Spleen (tissue), 11 donors: ENCODE results near the gene ZNF605. TPM values are rescaled to one million over a fixed set of nuclear protein-coding genes. Genes with fewer than 3 reads are reported as not detected.

Experiments used
- DNase-seq: peaks from one replicate; pipeline ENCODE4 v3.0.0-alpha.2; 2020
- H3K27ac ChIP-seq, 8 donors: fragments of 200-600 bp; sonication (generic) in 7 of 8; 1 replicate in 4 of 8; 2 replicates in 4 of 8; pipeline versions ENCODE4 v1.5.0 to v1.8.0; 2016 to 2021; ENCODE audit warnings: inconsistent platforms in 4 of 8, mild to moderate bottlenecking in 4 of 8, moderate library complexity in 1 of 8
- H3K27me3 ChIP-seq, 7 donors: fragments of 200-600 bp; sonication (generic) in 6 of 7; replicated peaks in 1 of 7; 1 replicate in 4 of 7; 2 replicates in 3 of 7; pipeline versions ENCODE4 v1.5.0 to v1.8.0; 2016 to 2021; ENCODE audit warnings: inconsistent platforms in 3 of 7, mild to moderate bottlenecking in 1 of 7
- H3K36me3 ChIP-seq, 6 donors: fragments of 200-600 bp; sonication (generic) in 5 of 6; 1 replicate in 4 of 6; 2 replicates in 2 of 6; pipeline versions ENCODE4 v1.5.0 to v1.8.0; 2016 to 2021; ENCODE audit warnings: inconsistent platforms in 2 of 6
- H3K4me1 ChIP-seq, 6 donors: fragments of 200-600 bp; sonication (generic) in 5 of 6; 1 replicate in 3 of 6; 2 replicates in 3 of 6; pipeline versions ENCODE4 v1.5.0 to v1.8.0; 2016 to 2021; ENCODE audit warnings: inconsistent platforms in 3 of 6
- H3K4me3 ChIP-seq, 8 donors: fragments of 200-600 bp; sonication (generic) in 7 of 8; 1 replicate in 4 of 8; 2 replicates in 4 of 8; pipeline versions ENCODE4 v1.5.0 to v1.8.0; 2016 to 2021; ENCODE audit warnings: inconsistent platforms in 4 of 8, mild to moderate bottlenecking in 4 of 8, moderate library complexity in 2 of 8
- H3K9me3 ChIP-seq, 8 donors: fragments of 200-600 bp; sonication (generic) in 7 of 8; 1 replicate in 4 of 8; 2 replicates in 4 of 8; pipeline versions ENCODE4 v1.5.0 to v1.8.0; 2016 to 2021; ENCODE audit warnings: inconsistent platforms in 4 of 8
- POLR2A ChIP-seq, 3 donors: fragments of 450-650 bp; IDR thresholded peaks; one replicate each; pipeline ENCODE4 v1.5.1; 2017; ENCODE audit warnings: antibody characterized with exemption in 3 of 3, mild to moderate bottlenecking in 1 of 3
- POLR2AphosphoS5 ChIP-seq, 3 donors: sonication (generic); formaldehyde crosslinking; IDR thresholded peaks; one replicate each; pipeline ENCODE4 v1.5.1; 2017; ENCODE audit warnings: antibody characterized with exemption in 3 of 3
- WGBS, 5 donors: extraction: QIAGEN DNeasy Blood & Tissue Kit in 3 of 5; methylation state at CpG; one replicate each; pipeline versions ENCODE4 v1.1.5 to v1.1.7; 2013 to 2018; 5-methylcytosine and 5-hydroxymethylcytosine counted together
- intact Hi-C: fragments of 100-400 bp; cut with DNase I; formaldehyde crosslinking; loops from one replicate; pipeline ENCODE4 v1.15.0; 2023; ENCODE audit warnings: low total_unique reads
- polyA plus RNA-seq, 3 donors: library from polyadenylated mRNA; stranded (reverse); fragments of 200-250 nt; gene quantifications; one replicate each; pipeline ENCODE4 v1.2.1, GENCODE V29; 2013
- total RNA-seq, 7 donors: library from RNA; depleted of rRNA in 3 of 7; stranded (reverse); fragments of >200 nt in 3 of 7; fragmentation: NEBNext Ultra II Directional in 4 of 7; extraction: Animal tissue kit (Norgen Biotek cat#: 25700) in 4 of 7; gene quantifications; one replicate each; pipeline versions ENCODE4 v1.1.0 to v1.2.1, GENCODE V29; 2016 to 2021
- TF ChIP-seq, protein P1 (sequence below), 11 experiments: fragments of 200-600 bp in 7 of 11; fragments of 450-650 bp in 4 of 11; sonication (generic) in 4 of 11; IDR thresholded peaks in 8 of 11; conservative IDR thresholded peaks in 3 of 11; 1 replicate in 7 of 11; 2 replicates in 4 of 11; pipeline versions ENCODE4 v1.4.0 to v1.8.0; 2016 to 2021; ENCODE audit warnings: antibody characterized with exemption in 11 of 11, inconsistent platforms in 4 of 11, mild to moderate bottlenecking in 1 of 11
- donor health status: healthy with polysubstance abuse.
- donor health status: DM: no; HTN: no; CAD: no; lungs with moderate emphysema.
- donor health status: DM: no; HTN: no; CAD: no.
- donor health status: Bipolar disorder and iron deficiency.
- donor health status: healthy.
- donor health status: DM: no; HTN: no; CAD: no.
- donor health status: DM: yes; HTN: yes; CAD: no.

ZNF605 gene
- total and polyA plus RNA-seq, 10 donors, result 1.6 to 18.9 (median 12.2) TPM

DNA sequence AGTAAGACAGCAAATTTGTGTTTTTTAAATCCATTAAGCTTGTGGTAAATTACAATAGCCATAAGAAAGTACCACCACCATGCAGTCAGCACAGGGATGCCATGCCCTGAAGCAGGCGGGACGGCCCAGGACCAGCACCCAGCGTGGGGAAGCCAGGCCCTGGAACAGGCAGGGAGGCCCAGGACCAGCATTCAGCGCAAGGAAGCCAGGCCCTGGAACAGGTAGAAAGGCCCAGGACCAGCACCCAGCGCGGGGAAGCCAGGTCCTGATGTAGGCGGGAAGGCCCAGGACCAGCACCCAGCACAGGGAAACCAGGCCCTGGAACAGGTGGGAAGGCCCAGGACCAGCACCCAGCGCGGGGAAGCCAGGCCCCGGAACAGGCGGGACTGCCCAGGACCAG lies 81.9 kb downstream of the ZNF605 start:
- Histone ChIP-seq H3K27ac (peak overlapping the region in 1 of 8 donors; percentile 59), H3K36me3 (peaks cover 6 to 100% (median 82%) of the 10 kb centered on the region in 6 donors), H3K4me3 (no peak overlapping the region), H3K27me3 (no peaks in the 10 kb centered on the region), H3K4me1 (no peaks in the 10 kb centered on the region), H3K9me3 (no peaks in the 10 kb centered on the region)
- no peak for TF ChIP-seq POLR2AphosphoS5 (IDR thresholded peaks at IDR 0.05)
- TF ChIP-seq, protein P1, sequence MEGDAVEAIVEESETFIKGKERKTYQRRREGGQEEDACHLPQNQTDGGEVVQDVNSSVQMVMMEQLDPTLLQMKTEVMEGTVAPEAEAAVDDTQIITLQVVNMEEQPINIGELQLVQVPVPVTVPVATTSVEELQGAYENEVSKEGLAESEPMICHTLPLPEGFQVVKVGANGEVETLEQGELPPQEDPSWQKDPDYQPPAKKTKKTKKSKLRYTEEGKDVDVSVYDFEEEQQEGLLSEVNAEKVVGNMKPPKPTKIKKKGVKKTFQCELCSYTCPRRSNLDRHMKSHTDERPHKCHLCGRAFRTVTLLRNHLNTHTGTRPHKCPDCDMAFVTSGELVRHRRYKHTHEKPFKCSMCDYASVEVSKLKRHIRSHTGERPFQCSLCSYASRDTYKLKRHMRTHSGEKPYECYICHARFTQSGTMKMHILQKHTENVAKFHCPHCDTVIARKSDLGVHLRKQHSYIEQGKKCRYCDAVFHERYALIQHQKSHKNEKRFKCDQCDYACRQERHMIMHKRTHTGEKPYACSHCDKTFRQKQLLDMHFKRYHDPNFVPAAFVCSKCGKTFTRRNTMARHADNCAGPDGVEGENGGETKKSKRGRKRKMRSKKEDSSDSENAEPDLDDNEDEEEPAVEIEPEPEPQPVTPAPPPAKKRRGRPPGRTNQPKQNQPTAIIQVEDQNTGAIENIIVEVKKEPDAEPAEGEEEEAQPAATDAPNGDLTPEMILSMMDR (IDR thresholded peaks at IDR 0.05 in 8 of 11, conservative IDR thresholded peaks at IDR 0.05 in 3 of 11), result no peak
- no peak for TF ChIP-seq POLR2A (IDR thresholded peaks at IDR 0.05)
- WGBS, 5 donors, result 96 to 100% (median 98%) methylated on average over 11 of the region's 11 CpGs
- intact Hi-C loops, result no loop called here
- DNase-seq, result no peak

DNA sequence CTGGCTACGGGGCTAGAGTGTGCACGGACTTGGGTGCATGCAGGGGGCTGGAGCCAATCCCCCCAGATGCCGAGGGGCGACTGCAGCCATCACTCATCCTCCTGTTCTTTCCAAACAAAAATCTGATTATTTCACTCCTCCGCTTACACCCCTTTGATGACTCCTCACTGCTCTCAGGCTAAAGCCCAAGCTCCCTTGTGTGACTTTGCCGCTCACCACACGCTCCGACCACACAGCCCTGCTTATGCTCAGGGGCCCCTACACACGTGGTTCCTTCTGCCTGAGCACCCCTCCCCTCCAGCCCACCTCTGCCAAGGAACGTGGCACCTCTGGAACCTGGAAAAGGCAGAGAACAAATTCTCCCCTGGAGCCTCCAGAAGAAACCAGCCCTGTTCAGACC lies 82.4 kb downstream of the ZNF605 start:
- no peak overlapping the region for H3K4me3 ChIP-seq
- no peaks in the 10 kb centered on the region for H3K9me3 ChIP-seq
- peak overlapping the region in 1 of 8 donors; percentile 59 for H3K27ac ChIP-seq
- H3K36me3 ChIP-seq, result peaks cover 6 to 100% (median 81%) of the 10 kb centered on the region in 6 donors
- no peaks in the 10 kb centered on the region for H3K27me3 ChIP-seq
- WGBS, 5 donors, result 88 to 95% (median 92%) methylated on average over 10 of the region's 10 CpGs
- intact Hi-C loops, result no loop called here
- no peak for TF ChIP-seq POLR2AphosphoS5 (IDR thresholded peaks at IDR 0.05)
- no peak for TF ChIP-seq POLR2A (IDR thresholded peaks at IDR 0.05)
- no peak for DNase-seq
- H3K4me1 ChIP-seq, result no peaks in the 10 kb centered on the region

DNA sequence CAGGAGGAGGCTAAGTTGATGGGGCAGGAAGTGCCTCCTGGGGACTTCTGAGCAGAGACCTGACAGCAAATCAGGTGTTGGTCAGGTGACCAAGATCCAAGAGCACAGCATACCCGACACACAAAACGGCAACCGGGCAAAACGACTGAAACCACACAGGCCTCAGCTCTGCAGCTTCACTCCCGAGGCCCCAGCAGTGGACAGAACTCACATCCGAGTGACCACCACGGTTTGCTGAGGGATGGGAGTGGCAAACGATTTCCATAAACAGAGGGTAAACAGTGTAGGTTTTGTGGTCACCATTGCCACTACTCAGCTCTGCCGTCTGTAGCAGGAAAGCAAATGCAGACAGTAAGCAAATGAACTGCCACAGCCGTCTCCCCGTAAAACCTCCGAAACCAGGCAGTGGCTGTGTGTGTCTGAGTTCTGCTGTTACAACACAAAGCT lies 83.1 kb downstream of the ZNF605 start:
- Histone ChIP-seq H3K27ac (peak overlapping the region in 2 of 8 donors; percentile 19 to 59), H3K36me3 (peaks cover 6 to 100% (median 83%) of the 10 kb centered on the region in 6 donors), H3K27me3 (no peaks in the 10 kb centered on the region), H3K4me1 (no peaks in the 10 kb centered on the region), H3K9me3 (no peaks in the 10 kb centered on the region), H3K4me3 (peak overlapping the region in 1 of 8 donors; percentile 11)
- 71 to 85% (median 82%) methylated on average over 12 of the region's 12 CpGs for WGBS, 5 donors
- no peak for DNase-seq
- intact Hi-C loops, result no loop called here
- TF ChIP-seq POLR2A (IDR thresholded peaks at IDR 0.05) (no peak), POLR2AphosphoS5 (IDR thresholded peaks at IDR 0.05) (no peak)
- TF ChIP-seq, protein P1 (IDR thresholded peaks at IDR 0.05 in 8 of 11, conservative IDR thresholded peaks at IDR 0.05 in 3 of 11), result no peak

DNA sequence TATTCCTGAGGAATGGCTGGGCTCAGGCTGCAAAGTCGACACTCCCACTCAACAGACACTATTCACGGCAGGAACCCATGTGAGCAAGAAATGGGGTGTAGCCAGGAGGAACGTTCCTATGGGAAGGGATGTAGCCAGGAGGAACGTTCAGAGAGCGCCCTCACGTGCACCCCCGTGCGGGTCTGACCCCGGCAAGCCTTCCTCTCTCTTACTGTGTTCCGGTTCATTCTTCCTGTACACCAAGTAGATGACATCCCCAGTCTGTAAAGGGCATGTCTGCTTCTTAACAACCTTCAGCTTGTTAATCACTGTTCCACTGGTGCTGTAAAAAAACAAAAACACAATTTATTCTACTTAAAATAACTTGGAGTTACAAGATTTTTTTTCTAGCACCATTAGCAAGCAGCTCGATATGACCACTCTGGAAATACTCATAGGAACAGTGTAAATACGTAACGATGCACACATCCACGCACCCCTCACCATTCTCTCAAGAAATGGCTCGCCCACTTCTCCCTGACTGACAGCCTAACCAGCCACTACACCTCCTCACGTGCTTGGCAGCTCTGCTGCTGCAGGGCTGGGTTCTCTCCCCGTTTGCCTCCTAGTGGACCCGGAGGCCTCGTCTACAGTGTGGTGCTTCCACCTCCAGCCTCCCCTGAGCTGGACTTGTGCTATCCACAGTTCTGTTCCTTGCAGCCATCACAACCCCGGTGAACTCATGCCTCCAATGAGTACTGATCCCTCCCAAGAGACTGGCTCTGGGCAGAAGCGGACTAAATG lies 83.8 kb downstream of the ZNF605 start:
- H3K27ac ChIP-seq, result peak overlapping the region in 2 of 8 donors; percentile 19 to 59
- H3K36me3 ChIP-seq, result peaks cover 9 to 100% (median 86%) of the 10 kb centered on the region in 6 donors
- no peak overlapping the region for H3K4me3 ChIP-seq
- WGBS, 5 donors, result 88 to 96% (median 93%) methylated on average over 21 of the region's 21 CpGs
- DNase-seq, result no peak
- H3K27me3 ChIP-seq, result no peaks in the 10 kb centered on the region
- TF ChIP-seq, protein P1 (IDR thresholded peaks at IDR 0.05 in 8 of 11, conservative IDR thresholded peaks at IDR 0.05 in 3 of 11), result no peak
- no peak for TF ChIP-seq POLR2AphosphoS5 (IDR thresholded peaks at IDR 0.05)
- TF ChIP-seq POLR2A (IDR thresholded peaks at IDR 0.05), result no peak
- no peaks in the 10 kb centered on the region for H3K4me1 ChIP-seq
- intact Hi-C loops, result no loop called here
- no peaks in the 10 kb centered on the region for H3K9me3 ChIP-seq
